GM21723 (cell line): ENCODE measurements around the gene PSMA8.
A peak's percentile ranks its signal among the peaks of the same experiment; 100 is the strongest.
"Not testable (repeated sequence)": the region's sequence is repeated elsewhere in the genome, so short reads cannot be mapped to it uniquely, and the experiment has no call there.

ENCODE experiments used
- ATAC-seq: cut with Tn5 transposase; IDR thresholded peaks from one replicate; pipeline ENCODE4 v1.9.1; 2021; ENCODE audit warnings: mild to moderate bottlenecking, moderate library complexity; ENCODE audit not compliant: unreplicated experiment

Gene PSMA8

DNA sequence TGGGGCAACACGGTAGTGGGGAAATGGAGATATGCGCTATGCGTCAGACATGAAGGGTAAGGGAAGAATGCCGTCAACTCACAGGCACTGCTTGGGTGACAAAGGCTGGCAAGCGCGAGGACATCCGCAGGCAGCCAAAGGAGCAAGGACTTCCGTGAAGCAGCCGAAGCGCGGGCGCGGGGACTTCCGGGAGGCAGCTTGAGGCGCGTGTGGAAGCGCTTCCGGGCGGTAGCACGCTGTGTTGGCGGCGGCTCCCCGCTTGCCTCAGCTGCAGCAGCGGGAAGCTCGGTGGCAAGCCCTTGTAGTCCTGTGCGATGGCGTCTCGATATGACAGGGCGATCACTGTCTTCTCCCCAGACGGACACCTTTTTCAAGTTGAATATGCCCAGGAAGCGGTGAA lies at the start of gene PSMA8:
TSS of gene PSMA8 (plus strand) at position 218 of the 400 bp plus-strand sequence. CDS start at position 315, 97 bp downstream.
- ATAC-seq: no peak

DNA sequence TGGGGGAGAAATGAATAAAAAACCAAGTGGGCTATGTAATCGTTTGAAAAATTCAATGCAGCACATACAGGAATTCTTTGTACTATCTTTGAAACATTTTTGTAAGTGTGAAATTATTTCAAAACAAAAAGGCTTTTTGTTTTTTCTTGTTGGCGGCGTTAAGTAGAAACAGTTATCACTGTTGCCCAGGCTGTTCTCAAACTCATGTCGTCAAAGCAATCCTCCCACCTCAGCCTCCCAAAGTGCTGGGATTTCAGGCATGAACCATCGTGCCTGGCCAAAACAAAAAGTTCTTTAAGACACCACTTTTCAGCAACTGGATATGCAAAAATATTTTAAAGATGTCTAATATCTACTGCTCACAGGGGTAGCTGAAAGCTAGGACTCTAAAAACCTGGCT lies 48.6 kb upstream of the PSMA8 start:
- no peak for ATAC-seq

DNA sequence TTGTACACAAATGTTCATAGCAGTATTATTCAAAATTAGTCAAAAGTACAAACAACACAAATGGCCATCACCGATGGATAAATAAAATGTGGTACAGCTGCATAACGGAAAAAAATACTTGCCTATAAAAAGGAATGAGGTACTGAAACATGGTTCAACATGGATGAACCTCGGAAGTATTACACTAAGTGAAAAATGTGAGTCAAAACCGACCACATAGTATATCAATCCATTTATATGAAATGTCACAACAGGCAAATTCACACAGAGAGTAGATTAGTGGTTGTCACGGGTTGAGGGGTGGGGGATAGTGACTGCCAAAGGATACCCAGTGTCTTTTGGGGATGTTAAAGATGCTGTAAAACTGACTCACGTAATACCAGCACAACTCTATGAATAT lies 46.7 kb upstream of the PSMA8 start:
- ATAC-seq: no peak

DNA sequence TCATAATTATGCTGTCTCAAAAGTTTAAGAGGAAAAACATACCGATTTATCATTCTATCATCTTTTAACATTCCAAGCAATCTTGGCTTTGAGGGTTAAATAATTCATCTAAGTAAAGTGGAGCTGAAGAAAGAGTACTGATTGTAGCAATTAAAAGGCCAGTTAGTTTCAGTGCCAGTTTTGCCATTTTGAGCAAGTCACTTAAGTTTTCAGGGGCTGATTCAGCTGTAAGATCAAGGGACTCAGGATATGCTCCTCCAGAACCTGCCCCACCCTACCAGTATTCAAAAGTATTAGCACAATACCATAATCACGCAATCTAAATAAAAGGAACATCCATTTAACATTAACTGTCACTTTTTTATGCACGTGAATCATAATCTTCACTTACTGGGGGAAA lies 45.2 kb upstream of the PSMA8 start:
- no peak for ATAC-seq

DNA sequence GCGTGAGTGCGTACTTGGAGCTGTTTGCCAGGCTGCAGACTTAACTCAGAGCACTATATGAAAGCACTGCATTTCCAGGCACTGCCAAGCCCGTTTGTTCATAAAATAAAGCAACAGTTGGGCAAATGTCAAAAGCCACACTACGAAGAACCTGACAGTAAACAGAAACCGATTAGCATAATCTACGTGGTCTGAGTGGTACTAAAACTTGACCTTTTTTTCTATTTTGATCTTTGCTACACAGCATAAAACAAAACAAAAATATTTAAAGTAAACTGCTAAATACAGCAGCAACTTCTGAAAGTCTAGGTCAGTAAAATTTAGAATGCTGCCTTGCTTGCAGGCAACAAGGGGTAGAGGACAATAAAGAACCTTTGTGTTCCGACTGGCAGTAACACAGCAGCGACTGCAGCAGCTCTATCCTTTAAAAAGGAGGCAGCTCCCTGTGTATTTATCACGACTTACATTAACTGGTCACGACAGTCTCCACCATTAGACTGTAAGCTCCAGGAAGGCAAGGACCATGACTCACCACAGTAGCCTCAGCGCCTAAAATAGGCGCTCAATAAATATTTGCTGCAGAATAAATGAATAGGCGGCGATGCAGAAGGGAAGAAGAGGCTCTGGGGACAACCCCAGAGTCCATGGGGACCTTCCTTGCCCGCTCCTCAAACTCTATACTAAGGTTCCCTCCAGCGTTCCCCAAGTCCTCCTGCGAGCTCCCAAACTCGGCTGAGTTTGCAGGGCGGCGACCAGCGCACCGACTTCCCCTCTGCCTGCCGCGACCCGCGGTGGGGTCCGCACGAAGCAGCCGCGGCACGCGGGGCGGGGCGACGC lies 44.2 kb upstream of the PSMA8 start:
- ATAC-seq: peak; percentile 12

DNA sequence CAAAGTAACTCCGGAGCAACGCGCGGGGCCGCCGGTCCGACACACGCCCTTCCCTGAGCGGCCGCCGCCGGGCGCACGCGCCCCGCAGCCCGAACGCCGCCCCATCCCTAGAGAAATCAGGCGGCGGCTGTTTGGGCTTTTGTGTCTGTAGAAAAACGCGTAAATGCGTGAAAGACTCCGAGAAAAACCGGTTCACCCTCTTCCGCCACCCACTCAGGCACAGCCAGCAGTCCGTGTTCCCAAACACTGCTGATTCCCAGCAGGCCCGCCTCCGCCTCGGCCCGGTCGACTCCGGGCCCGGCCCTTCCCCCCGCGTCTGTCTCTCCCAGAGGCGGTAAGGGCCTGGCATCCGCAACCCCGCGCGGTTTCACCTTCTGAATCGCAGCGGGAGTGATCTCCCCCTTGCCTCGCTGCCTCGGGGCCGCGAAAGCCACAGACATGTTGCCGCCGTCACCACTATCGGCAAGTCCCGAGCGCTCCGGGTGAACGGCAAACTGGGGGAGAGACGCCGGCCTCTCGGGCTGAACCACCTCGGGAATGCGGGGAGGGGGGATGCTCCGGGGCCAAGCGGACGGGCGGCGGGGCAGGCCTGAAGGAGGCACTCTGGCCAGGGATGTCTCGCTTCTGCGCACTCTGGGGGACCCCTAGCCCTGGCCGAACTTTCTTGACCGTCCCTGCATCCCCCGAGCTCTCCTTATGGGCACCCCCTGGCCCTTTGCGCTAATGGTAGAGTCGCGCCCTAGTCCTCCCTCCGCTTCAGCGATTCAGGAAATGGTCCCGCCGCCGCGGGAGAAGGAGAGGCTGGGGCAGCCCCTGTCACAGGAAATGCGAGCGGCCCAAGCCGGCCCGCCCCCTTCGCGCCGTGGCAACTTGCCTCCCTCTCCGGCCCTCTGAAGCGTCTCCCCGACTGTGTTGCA lies 43.3 kb upstream of the PSMA8 start, which contains the start of gene SS18:
TSS of gene SS18 (minus strand) at position 484 of the 917 bp plus-strand sequence. CDS start at position 440, 44 bp downstream.
- ATAC-seq: peak; percentile 79

DNA sequence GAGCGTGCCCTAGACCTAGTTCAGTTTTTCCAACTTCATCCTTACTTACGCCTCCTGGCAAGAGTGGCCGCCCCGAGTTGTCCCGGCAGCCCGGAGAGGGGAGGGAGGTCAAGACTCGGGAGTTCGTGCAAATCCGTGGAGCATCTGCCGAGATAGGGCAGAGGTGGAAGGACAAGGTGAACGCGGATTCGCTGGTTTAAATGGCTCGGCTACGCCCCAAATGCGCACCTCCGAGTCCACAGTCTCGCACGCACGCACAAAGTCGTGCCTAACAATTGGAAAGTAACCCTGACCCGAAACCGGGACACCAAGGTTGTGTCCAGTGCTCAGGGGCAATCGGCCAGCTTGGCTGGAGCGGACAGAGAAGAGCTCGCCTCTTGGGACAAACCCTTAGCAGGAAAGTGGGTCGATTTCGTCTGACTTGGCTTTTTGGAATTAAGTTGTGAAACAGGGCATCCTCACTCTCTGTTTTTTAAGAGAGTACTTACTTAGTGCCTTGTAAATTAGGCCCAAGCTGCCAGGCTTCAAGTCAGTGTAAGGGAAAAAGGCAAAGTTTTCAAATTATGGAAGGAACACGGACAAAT lies 42.5 kb upstream of the PSMA8 start:
- peak; percentile 45 for ATAC-seq

DNA sequence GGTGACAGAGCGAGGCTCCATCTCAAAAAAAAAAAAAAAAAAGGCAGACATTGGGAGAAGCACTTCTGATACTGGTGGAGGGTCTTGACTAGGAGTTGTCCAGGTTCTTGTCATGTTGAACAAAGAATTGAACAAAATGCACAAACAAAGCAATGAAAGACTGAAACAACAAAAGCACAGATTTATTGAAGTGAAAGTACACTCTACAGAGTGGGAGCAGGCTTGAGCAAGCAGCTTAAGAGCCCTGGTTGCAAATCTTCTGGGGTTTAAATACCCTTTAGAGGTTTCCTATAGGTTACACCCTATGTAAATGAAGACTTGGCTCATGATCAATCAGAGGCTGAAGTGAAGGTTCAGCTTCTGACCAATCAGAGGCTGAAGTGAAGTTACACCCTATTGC lies 36.8 kb upstream of the PSMA8 start:
- ATAC-seq: no peak

DNA sequence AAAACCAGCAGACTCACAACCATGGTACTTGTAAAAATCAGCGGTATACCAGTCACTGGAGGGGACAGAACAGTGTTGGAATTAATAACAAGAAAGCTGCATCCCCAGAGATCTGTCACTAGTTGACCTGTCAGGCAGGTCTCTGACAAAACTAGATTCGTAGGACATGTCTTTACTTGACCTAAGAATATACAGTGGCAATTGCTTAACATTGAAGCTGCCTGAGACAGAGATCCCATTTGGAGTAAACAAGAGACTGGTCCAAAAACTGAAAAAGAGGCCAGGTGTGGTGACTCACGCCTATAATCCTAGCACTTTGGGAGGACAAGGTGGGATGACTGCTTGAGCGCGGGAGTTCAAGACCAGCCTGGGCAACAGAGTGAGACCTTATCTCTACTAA lies 36.1 kb upstream of the PSMA8 start:
- ATAC-seq: no peak

DNA sequence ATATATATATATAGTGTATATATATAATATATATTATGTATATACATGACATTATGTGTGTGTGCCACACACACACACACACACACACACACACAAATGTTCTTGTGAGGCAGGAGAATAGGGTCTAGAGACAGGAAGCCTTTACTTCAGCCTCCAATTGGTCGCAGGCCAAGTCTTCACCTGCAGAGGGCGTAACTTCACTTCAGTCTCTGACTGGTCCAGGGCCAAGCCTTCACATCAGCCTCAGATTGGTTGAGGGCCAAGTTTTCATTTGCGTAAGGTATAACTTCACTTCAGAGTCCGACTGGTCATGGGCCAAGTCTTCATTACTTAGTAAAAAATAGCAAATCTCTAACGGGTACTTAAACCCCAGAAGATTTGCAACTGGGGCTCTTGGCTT lies 30.1 kb upstream of the PSMA8 start:
- no peak for ATAC-seq

DNA sequence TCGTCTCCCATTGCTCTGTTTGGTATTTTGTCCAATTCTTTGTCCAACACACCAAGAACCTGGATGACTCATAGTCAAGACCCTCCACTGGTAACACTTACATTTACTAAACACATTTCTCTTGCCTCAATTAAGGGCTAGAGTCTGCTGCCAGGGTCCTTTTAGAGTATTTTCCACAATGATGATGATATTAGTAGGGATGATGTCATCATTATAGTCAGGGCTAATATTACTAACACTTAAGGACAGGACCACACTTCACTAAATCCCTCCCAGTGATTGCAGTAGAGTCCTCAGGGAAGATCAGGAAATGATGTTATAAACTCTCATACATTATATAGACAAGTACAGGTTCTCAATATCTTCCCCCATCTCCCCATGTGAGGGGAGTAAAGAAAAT lies 29.6 kb upstream of the PSMA8 start:
- ATAC-seq: no peak

DNA sequence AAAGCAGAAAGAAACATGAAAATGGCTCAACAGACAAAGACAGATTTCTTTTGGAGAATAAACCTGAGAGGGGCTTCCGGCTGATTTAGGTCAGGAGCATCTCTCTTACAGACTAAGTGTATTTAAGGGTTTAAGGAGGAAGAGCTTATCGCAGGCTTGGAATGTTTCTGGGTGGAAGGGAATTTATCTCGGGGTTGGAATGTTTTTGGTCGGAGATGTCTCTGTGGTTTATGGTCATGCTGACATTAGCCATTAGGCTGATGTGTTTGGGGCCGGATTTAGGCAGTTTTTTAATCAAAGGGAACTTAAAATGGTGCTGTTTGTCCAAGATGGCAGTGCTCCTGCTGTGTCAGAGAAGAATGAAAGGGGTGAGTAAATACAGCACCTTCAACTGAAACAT lies 14.4 kb upstream of the PSMA8 start:
- no peak for ATAC-seq

DNA sequence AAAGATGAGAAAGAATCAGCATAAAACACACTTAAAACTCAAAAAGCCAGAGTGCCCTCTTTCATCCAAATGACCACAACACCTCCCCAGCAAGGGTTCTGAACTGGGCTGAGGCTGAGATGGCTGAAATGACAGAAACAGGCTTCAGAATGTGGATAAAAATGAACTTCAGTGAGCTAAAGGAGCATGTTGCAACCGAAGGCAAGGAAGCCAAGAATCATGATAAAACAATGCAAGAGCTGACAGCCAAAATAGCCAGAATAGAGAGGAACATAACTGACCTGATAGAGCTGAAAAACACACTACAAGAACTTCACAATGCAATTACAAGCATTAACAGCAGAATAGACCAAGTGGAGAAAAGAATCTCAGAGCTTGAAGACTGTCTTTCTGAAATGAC lies 12.2 kb upstream of the PSMA8 start:
- no peak for ATAC-seq

DNA sequence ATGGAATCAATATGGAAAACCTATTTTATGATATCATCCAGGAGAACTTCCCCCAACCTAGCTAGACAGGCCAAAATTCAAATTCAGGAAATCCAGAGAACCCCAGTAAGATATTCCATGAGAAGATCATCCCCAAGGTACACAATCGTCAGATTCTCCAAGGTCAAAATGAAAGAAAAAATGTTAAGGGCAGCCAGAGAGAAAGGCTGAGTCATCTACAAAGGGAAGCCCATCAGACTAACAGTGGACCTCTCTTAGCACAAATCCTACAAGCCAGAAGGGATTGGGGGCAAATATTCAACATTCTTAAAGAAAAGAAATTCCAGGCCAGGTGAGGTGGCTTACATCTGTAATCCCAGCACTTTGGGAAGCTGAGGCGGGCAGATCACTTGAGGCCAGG lies 11.7 kb upstream of the PSMA8 start:
- ATAC-seq: not testable (repeated sequence)

DNA sequence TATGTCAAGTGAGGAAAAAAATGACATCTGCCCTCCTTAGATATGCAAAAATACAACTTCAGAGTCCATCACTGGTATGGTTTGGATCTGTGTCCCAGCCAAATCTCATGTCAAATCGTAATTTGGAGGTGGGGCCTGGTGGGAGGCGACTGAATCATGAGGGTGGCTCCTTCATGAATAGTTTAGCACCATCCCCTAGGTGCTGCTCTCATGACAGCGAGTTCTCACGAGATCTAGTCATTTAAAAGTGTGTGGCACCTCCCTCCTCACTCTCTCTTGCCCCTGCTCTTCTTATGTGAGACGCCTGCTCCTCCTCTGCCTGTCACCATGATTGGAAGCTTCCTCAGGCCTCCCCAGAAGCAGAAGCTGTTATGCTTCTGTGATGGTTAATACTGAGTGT lies 5.9 kb upstream of the PSMA8 start:
- no peak for ATAC-seq

DNA sequence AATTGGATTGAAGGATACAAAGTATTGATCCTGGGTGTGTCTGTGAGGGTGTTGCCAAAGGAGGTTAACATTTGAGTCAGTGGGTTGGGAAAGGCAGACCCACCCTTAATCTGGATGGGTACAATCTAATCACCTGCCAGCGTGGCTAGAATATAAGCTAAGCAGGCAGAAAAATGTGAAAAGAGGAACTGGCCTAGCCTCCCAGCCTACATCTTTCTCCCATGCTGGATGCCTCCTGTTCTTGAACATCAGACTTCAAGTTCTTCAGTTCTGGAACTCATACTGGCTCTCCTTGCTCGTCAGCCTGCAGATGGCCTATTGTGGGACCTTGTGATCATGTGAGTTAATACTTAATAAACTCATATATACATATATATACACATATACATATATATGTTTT lies 5.5 kb upstream of the PSMA8 start:
- ATAC-seq: not testable (repeated sequence)

DNA sequence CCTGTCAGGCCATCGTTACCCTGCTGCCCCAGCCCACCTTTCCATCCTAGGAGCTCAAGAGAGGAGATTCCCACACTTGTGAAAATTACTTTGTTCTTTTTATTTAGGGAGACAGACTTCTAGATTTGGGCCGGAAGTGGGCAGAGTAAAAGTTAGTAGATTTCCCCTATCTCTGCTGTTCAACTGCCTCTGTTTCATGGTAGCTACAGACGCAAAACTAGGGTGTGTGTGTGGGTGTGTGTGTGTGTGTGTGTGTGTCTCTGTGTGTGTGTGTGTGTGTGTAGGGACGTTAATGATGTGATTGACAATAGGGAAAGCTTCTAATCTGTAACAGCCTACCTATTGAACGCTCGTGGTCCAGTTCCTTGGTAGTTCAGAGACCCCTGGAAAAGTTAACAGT lies 438 bp downstream of the PSMA8 start:
- no peak for ATAC-seq

DNA sequence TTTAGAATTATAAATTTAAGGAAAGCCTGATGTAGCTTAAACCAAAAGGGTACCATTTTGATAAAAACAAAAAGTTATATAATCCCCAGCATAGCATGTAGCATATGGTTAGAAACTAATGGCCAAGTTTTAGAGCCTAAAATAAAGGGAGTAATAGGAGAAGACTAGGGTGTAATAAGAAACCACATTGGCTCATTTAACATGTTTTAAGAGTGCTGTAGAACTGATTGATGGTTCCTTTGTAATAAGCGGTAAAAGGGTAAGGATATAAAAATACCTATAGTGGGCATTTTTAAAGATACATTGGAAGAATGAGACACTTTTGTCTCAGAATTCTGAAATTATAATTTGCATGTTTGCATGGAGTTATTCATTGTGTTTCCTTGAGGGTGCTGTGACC lies 1.9 kb downstream of the PSMA8 start:
- ATAC-seq: no peak

DNA sequence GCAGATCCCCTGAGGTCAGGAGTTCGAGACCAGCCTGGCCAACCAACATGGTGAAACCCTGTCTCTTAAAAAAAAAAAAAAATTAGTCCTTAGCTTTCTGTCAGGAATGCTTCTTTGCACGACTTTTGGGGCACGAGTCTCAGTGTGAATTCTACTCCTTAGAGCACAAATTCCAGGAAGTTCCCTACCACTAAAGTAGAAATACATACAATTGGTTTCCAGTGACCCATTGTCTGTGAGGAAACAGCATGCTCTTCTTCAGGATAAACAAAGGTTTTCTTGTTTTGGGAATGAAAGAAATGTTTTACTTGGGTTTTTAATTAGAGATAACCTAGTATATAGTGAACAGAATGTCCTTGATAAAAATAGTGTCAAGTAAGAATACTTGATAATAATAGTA lies 23.7 kb downstream of the PSMA8 start:
- no peak for ATAC-seq

DNA sequence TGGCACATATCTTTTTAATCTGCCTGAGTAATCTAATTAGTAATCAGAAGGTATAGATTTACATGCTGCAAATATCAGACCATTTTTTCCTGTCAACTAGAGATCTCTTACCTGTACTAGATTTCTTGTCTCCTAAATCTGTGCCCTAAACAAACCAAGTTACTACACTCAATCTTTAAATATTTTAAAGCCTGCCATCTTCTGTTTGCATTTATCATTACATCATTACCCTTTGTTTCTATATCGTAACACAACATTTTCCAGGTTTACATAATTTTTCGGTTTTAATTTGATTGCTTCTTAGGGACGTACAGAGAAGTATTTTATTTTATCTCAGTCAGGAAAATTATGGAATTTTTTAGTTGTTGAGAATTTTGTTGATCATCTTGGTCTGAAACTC lies 25.7 kb downstream of the PSMA8 start:
- no peak for ATAC-seq

DNA sequence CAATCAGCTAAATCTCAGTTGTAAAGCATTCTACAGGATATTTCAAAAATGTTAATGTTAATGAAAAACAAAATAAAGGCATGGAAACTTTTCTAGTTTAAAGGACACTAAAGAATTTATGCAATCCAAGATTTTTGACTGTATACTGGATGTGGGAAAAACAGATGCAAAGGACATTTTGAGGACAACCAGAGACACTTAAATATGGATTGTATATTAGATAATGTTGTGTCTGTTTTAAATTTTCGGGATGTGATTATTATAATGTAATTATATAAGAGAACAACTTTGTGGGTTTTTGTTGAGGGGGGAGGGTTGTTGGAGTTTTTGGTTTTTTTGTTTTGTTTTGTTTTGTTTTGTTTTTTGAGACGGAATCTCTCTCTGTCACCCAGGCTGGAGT lies 30.9 kb downstream of the PSMA8 start:
- ATAC-seq: no peak
